SH-SY5Y (cell line): ENCODE data around the gene CD34.

ENCODE experiments used
- GATA2 ChIP-seq: IDR thresholded peaks from 2 replicates; pipeline ENCODE4 v1.6.1; 2011; ENCODE audit warnings: mild to moderate bottlenecking, low read depth, low read length
- GATA3 ChIP-seq: IDR thresholded peaks from 2 replicates; pipeline ENCODE4 v1.6.1; 2011; ENCODE audit warnings: low read depth, mild to moderate bottlenecking, low read length, moderate library complexity

DNA sequence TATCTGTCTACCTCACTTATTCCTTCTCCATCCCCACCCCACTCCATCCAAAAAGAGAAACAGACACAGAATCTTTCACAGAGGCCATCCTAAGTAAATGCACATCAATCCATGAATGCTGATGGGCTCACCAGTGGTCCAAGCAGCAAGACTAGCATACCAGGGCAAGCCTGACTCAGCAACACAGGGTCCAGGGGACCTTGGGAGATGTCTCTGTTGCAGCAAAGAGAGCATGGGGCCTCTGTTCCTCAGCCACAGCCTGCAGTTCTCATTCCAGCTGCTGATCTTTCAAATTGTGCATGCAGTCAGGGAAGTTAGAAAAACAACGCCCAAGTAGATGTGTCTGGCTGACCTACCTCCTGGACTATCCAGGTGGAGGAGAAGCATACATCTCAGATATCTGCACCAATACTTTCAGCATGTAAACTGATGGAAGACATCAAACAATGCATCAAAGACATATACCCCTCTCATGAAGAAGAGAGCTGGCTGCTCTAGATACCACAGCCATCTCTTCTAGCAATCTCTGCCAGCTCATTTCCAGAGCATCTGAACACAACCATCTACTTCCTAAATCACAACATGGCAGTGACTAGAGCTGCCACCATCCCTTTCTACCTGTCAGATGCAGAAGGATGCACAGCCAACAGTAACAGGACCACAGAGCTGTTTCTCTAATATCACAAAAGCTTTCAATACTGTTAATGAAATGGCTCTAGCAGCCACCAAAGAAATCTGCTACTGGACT lies 54.5 kb downstream of the CD34 start:
- TF ChIP-seq GATA3 (no peak), GATA2 (no peak)
